ENCODE measurements around the gene HCLS1. TPM values are rescaled to one million over a fixed set of nuclear protein-coding genes. Genes with fewer than 3 reads are reported as not detected.

The HCLS1 gene
- polyA plus RNA-seq, 1 donor, result 16.4 TPM

DNA sequence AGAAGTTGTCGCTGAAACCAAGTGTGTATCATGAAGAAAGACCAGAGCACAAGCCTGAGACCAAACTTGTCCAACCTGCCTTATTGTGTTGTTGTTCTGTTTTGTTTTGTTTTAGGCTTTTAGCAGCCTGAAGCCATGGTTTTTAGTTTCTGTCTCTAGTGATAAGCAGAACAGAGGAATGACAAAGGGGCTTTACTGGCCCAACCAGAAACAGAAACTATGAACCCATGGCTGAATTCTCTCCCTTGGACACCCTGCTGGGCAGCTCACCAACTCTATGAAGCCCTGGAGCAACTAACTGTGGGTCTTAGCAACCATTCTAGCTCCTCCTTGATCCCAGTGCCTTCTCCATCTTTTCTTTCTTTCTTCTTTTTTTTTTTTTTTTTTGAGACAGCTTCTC lies 30.3 kb downstream of the HCLS1 start:
- no peaks in the 10 kb centered on the region for H3K9me3 ChIP-seq (ENCODE audit: control insufficient read depth, low read depth, low read length)
- H3K4me1 ChIP-seq (ENCODE audit: control insufficient read depth, insufficient read depth, low read length), result no peaks in the 10 kb centered on the region
- no peak overlapping the region for H3K4me3 ChIP-seq (ENCODE audit: low read length)
- H3K27me3 ChIP-seq (ENCODE audit: control insufficient read depth, insufficient read depth, low read length), result no peaks in the 10 kb centered on the region
- no peaks in the 10 kb centered on the region for H3K36me3 ChIP-seq (ENCODE audit: control insufficient read depth, insufficient read depth, low read length)
- no peak overlapping the region for H3K27ac ChIP-seq (ENCODE audit: low read length)
- WGBS (ENCODE audit: insufficient coverage, low lambda C conversion rate), result no CpG with 5 or more reads among the region's 1 CpG
- no peak for DNase-seq

DNA sequence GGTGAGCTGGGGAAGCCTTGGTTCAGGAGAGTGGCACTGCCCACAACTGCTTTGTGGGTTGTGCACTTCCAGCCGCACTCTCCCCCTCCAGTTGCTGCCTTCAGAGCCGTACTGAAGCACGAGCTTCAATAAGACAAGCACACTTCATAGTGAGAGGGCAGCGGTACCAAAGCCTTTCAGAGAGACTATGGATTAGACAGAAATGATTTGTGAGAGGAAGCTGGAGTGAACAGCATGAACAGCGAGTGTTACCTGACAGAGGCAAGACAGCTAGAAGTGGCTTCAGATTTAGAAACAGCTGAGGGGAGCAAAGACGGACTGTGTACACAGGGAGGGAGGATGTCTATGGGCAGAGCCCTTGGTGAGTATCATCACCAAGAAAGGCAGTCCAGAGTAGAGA lies 31.1 kb downstream of the HCLS1 start:
- DNase-seq, result no peak
- Histone ChIP-seq H3K27me3 (ENCODE audit: control insufficient read depth, insufficient read depth, low read length) (no peaks in the 10 kb centered on the region), H3K4me1 (ENCODE audit: control insufficient read depth, insufficient read depth, low read length) (no peaks in the 10 kb centered on the region), H3K36me3 (ENCODE audit: control insufficient read depth, insufficient read depth, low read length) (no peaks in the 10 kb centered on the region), H3K27ac (ENCODE audit: low read length) (no peak overlapping the region), H3K9me3 (ENCODE audit: control insufficient read depth, low read depth, low read length) (no peaks in the 10 kb centered on the region), H3K4me3 (ENCODE audit: low read length) (no peak overlapping the region)
- 60% methylated on average over 1 of the region's 6 CpGs for WGBS (ENCODE audit: insufficient coverage, low lambda C conversion rate)

DNA sequence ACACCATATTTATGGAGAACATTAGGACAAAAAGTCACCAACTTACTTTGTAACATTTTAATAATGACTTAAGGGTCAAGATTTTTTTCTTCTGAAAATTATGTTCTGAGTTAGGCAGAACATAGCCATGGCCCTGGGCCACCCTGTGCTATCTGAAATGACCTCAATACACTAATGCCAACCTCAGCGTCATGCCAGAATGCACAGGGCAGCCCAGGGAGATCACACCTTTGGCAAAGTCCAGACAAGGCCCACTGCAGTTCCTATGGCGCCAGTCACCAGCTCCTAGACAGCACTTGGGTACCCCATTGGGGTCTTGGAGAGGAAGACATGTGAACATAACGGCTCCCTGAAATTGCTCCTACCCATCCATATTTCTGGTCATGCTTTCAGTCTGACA lies 33.1 kb downstream of the HCLS1 start:
- no CpG with 5 or more reads among the region's 3 CpGs for WGBS (ENCODE audit: insufficient coverage, low lambda C conversion rate)
- Histone ChIP-seq H3K27ac (ENCODE audit: low read length) (no peak overlapping the region), H3K36me3 (ENCODE audit: control insufficient read depth, insufficient read depth, low read length) (no peaks in the 10 kb centered on the region), H3K4me3 (ENCODE audit: low read length) (no peak overlapping the region), H3K4me1 (ENCODE audit: control insufficient read depth, insufficient read depth, low read length) (no peaks in the 10 kb centered on the region), H3K27me3 (ENCODE audit: control insufficient read depth, insufficient read depth, low read length) (no peaks in the 10 kb centered on the region), H3K9me3 (ENCODE audit: control insufficient read depth, low read depth, low read length) (no peaks in the 10 kb centered on the region)
- no peak for DNase-seq

DNA sequence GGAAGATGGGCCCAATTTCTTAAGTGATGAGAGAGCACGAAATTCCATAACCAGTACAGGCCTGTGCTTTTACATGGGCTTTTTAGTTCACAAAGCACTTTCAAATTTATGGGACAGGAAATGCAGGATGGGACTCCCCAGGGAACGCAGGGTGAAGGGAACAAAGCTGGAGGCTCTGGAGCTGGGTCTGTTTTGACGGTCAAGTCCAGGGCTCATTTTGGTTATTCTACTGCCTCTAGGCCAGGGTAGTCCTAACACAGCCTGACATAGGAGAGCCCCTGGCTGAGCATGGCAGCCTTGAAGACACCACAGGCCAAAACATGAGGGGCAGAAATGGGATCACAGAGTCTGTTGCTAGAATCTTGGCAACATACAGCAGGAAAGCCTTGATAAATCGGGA lies 33.5 kb downstream of the HCLS1 start:
- H3K36me3 ChIP-seq (ENCODE audit: control insufficient read depth, insufficient read depth, low read length), result no peaks in the 10 kb centered on the region
- no peak for DNase-seq
- no peaks in the 10 kb centered on the region for H3K27me3 ChIP-seq (ENCODE audit: control insufficient read depth, insufficient read depth, low read length)
- H3K4me1 ChIP-seq (ENCODE audit: control insufficient read depth, insufficient read depth, low read length), result no peaks in the 10 kb centered on the region
- 86% methylated on average over 1 of the region's 4 CpGs for WGBS (ENCODE audit: insufficient coverage, low lambda C conversion rate)
- H3K4me3 ChIP-seq (ENCODE audit: low read length), result no peak overlapping the region
- H3K27ac ChIP-seq (ENCODE audit: low read length), result no peak overlapping the region
- H3K9me3 ChIP-seq (ENCODE audit: control insufficient read depth, low read depth, low read length), result no peaks in the 10 kb centered on the region

DNA sequence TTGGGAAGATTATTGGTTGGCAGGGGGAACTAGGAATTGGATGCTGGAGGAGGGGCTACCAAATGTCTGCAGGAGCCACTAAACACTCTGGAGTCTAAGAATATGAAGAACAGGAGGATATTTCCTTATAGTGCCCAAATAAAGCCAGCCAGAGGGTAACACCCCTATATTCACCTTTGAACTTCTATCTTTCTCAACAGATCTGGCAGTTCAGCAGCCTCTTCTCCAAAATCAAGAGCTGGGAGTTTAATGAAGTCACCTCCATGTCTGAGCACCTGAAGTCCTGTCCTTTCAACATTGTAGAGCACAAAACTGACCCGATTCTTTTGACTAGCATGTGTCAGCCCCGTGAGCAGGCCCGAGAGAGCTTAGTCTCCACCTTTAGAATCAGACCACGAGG lies 34.2 kb downstream of the HCLS1 start:
- no peak overlapping the region for H3K27ac ChIP-seq (ENCODE audit: low read length)

DNA sequence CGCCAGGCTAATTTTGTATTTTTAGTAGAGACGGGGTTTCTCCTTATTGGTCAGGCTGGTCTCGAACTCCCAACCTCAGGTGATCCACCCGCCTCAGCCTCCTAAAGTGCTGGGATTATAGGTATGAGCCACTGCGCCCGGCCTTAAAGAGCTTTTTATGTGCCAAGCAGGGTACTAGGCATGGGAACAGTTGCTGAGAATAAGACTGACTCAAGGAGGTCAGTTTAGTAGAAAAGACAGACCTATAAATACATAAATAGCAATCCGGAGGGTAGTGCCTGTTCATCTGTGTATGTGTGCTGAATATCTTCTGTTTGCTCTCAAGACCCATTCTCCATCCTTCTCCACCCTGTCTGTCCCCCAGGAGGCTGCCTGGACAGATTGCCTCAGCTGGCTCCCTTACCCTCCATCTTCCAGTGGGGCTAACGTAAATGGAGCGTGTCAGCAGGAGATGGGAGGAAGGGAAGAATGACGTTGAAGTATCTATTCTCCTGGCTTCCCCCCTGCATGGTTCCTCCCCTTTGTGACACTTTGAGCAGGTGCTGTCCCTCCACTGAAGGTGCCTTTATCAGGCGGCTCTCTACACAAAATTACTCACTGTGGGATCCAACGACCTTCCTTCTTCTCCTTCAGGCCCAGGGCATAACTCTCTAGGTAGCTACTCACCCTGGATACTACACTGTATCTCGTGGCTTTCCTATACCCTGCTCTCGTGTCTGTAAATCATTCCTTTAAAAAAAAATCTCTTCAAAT lies 36.4 kb downstream of the HCLS1 start:
- H3K4me1 ChIP-seq (ENCODE audit: control insufficient read depth, insufficient read depth, low read length), result no peaks in the 10 kb centered on the region
- H3K9me3 ChIP-seq (ENCODE audit: control insufficient read depth, low read depth, low read length), result no peaks in the 10 kb centered on the region
- no peak for DNase-seq
- no peak overlapping the region for H3K27ac ChIP-seq (ENCODE audit: low read length)
- 29% methylated on average over 1 of the region's 14 CpGs for WGBS (ENCODE audit: insufficient coverage, low lambda C conversion rate)
- no peaks in the 10 kb centered on the region for H3K27me3 ChIP-seq (ENCODE audit: control insufficient read depth, insufficient read depth, low read length)
- H3K4me3 ChIP-seq (ENCODE audit: low read length), result no peak overlapping the region
- H3K36me3 ChIP-seq (ENCODE audit: control insufficient read depth, insufficient read depth, low read length), result no peaks in the 10 kb centered on the region

More for the DNA sequence above, 34.2 kb downstream of the HCLS1 start:
- H3K9me3 ChIP-seq (ENCODE audit: control insufficient read depth, low read depth, low read length), result no peaks in the 10 kb centered on the region
- H3K4me1 ChIP-seq (ENCODE audit: control insufficient read depth, insufficient read depth, low read length), result no peaks in the 10 kb centered on the region
- no peak for DNase-seq
- no CpG with 5 or more reads among the region's 4 CpGs for WGBS (ENCODE audit: insufficient coverage, low lambda C conversion rate)
- H3K27me3 ChIP-seq (ENCODE audit: control insufficient read depth, insufficient read depth, low read length), result no peaks in the 10 kb centered on the region
- no peaks in the 10 kb centered on the region for H3K36me3 ChIP-seq (ENCODE audit: control insufficient read depth, insufficient read depth, low read length)
- no peak overlapping the region for H3K4me3 ChIP-seq (ENCODE audit: low read length)

DNA sequence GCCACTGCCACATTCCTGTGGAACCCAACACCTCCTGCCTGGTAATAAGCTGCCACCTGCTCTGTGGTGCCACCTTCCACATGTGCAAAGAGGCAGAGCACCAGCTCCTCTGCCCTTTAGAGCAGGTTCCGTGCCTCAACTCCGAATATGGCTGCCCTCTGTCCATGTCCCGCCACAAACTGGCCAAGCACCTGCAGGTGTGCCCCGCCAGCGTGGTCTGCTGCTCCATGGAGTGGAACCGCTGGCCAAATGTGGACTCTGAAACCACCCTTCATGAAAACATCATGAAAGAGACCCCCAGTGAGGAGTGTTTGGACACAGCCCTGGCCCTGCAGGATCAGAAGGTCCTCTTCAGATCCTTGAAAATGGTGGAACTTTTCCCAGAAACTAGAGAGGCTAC lies 39.2 kb downstream of the HCLS1 start:
- Histone ChIP-seq H3K4me1 (ENCODE audit: control insufficient read depth, insufficient read depth, low read length) (no peaks in the 10 kb centered on the region), H3K9me3 (ENCODE audit: control insufficient read depth, low read depth, low read length) (no peaks in the 10 kb centered on the region), H3K27me3 (ENCODE audit: control insufficient read depth, insufficient read depth, low read length) (no peaks in the 10 kb centered on the region), H3K27ac (ENCODE audit: low read length) (no peak overlapping the region), H3K4me3 (ENCODE audit: low read length) (no peak overlapping the region), H3K36me3 (ENCODE audit: control insufficient read depth, insufficient read depth, low read length) (no peaks in the 10 kb centered on the region)
- DNase-seq, result no peak
- no CpG with 5 or more reads among the region's 6 CpGs for WGBS (ENCODE audit: insufficient coverage, low lambda C conversion rate)

DNA sequence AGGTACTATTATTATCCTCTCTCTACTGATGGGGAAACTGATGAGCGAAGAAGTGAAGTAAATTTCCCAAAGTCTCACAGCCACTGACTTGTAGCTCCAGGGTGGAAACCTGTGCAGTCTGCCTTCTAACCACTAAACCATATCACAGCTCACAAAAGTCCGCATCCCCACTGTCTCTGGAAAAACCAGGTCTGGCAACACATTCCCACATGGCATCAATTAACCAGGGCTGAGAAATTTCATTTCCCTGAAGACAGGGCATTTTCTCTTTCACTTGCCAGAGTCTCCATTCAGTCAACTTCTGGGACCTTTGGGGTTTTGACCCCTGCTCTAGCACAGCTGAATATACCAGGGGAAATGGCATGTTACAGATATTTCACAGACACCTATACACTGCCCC lies 41.0 kb downstream of the HCLS1 start:
- Histone ChIP-seq H3K9me3 (ENCODE audit: control insufficient read depth, low read depth, low read length) (no peaks in the 10 kb centered on the region), H3K4me3 (ENCODE audit: low read length) (no peak overlapping the region), H3K36me3 (ENCODE audit: control insufficient read depth, insufficient read depth, low read length) (no peaks in the 10 kb centered on the region), H3K27me3 (ENCODE audit: control insufficient read depth, insufficient read depth, low read length) (no peaks in the 10 kb centered on the region), H3K4me1 (ENCODE audit: control insufficient read depth, insufficient read depth, low read length) (no peaks in the 10 kb centered on the region), H3K27ac (ENCODE audit: low read length) (no peak overlapping the region)
- no peak for DNase-seq
- WGBS (ENCODE audit: insufficient coverage, low lambda C conversion rate), result no CpG with 5 or more reads among the region's 2 CpGs

DNA sequence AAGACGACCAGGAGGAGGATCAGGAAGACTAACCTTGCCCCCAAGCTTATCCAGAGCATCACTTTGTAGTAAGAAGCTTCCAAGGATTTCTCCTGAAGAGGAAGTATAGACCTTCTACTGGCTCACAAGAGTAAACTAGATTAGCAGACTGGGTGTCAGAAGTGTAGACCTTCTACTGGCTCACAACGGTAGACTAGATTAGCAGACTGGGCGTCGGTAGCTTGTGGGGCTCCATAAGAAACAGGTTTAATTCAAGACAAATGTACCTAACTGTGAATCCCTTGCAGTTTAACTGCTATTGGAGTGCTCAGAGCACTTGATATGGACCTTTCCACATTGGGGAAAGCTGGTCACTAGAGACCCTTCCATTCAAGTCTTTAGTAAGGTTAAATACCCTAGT lies 54.6 kb downstream of the HCLS1 start:
- Histone ChIP-seq H3K36me3 (ENCODE audit: control insufficient read depth, insufficient read depth, low read length) (no peaks in the 10 kb centered on the region), H3K27ac (ENCODE audit: low read length) (no peak overlapping the region), H3K4me1 (ENCODE audit: control insufficient read depth, insufficient read depth, low read length) (no peaks in the 10 kb centered on the region), H3K9me3 (ENCODE audit: control insufficient read depth, low read depth, low read length) (no peaks in the 10 kb centered on the region), H3K4me3 (ENCODE audit: low read length) (no peak overlapping the region), H3K27me3 (ENCODE audit: control insufficient read depth, insufficient read depth, low read length) (no peaks in the 10 kb centered on the region)
- DNase-seq, result no peak
- WGBS (ENCODE audit: insufficient coverage, low lambda C conversion rate), result no CpG with 5 or more reads among the region's 4 CpGs

DNA sequence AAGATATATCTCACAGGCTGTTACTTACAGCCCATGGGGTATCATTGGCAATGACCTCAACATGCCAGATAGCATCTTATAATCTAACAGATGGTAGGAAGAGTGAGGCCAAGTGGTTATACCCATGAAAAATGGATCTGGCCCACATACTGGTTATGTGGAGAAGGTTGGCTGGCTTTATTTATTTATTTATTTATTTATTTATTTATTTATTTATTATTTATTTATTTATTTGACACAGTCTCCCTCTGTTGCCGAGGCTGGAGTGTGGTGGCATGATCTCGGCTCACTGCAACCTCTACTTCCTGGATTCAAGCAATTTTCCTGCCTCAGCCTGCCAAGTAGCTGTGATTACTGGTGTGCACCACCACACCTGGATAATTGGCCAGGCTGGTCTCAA lies 55.9 kb downstream of the HCLS1 start:
- Histone ChIP-seq H3K4me1 (ENCODE audit: control insufficient read depth, insufficient read depth, low read length) (no peaks in the 10 kb centered on the region), H3K36me3 (ENCODE audit: control insufficient read depth, insufficient read depth, low read length) (no peaks in the 10 kb centered on the region), H3K4me3 (ENCODE audit: low read length) (no peak overlapping the region), H3K9me3 (ENCODE audit: control insufficient read depth, low read depth, low read length) (no peaks in the 10 kb centered on the region), H3K27ac (ENCODE audit: low read length) (no peak overlapping the region), H3K27me3 (ENCODE audit: control insufficient read depth, insufficient read depth, low read length) (no peaks in the 10 kb centered on the region)
- DNase-seq, result no peak
- WGBS (ENCODE audit: insufficient coverage, low lambda C conversion rate), result 100% methylated on average over 1 of the region's 2 CpGs

DNA sequence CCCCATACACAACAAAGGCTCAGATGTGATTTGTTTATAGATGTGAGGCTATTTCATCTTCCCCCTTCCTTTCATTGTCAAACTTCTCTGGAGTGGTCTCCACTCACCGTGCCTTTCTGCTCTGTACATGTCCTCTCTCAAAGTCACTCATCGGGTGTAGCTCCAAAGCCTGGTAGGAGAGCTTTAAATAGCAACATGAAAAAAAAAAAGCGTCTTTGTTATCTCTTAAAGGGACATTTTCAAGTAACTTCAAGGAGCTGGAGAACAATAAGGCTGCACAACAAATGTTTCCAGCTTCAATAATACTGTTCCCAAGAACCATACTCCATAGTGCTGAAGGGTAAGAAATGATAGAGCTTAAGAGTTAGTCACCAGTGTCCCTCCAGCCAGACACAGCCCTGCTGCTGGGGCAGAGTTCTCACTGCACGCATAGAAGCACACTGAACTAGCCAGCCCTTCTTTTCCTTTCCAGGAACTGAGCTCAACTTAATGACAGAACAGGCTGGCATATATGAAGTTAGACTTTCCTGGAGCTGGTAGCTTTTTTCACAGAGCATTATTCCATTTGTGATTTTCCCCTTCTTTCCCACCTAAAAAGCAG lies 59.4 kb downstream of the HCLS1 start:
- DNase-seq, result no peak
- no peak overlapping the region for H3K27ac ChIP-seq (ENCODE audit: low read length)
- WGBS (ENCODE audit: insufficient coverage, low lambda C conversion rate), result no CpG with 5 or more reads among the region's 4 CpGs
- no peaks in the 10 kb centered on the region for H3K36me3 ChIP-seq (ENCODE audit: control insufficient read depth, insufficient read depth, low read length)
- H3K4me3 ChIP-seq (ENCODE audit: low read length), result no peak overlapping the region
- H3K9me3 ChIP-seq (ENCODE audit: control insufficient read depth, low read depth, low read length), result no peaks in the 10 kb centered on the region
- no peaks in the 10 kb centered on the region for H3K27me3 ChIP-seq (ENCODE audit: control insufficient read depth, insufficient read depth, low read length)
- no peaks in the 10 kb centered on the region for H3K4me1 ChIP-seq (ENCODE audit: control insufficient read depth, insufficient read depth, low read length)

Measured in large intestine (tissue), 3 donors.